ENCODE measurements around the gene TES.

TES gene

GRCh38 chr7:116249969-116250553 lies 39.7 kb downstream of the TES start:
- no peak for DNase-seq

- DNase-seq: no peak
Measured at GRCh38 chr7:116251675-116252074, 41.3 kb downstream of the TES start.

GRCh38 chr7:116252249-116252648 lies 41.9 kb downstream of the TES start:
- DNase-seq: no peak

GRCh38 chr7:116257156-116257555 lies 46.8 kb downstream of the TES start:
- DNase-seq: no peak

- DNase-seq: peak in 1 of 2 experiments; percentile 19
Measured at GRCh38 chr7:116258734-116259133, 48.4 kb downstream of the TES start.

- DNase-seq: no peak
Measured at GRCh38 chr7:116259156-116259870, 49.0 kb downstream of the TES start.

GRCh38 chr7:116259871-116260440 lies 49.6 kb downstream of the TES start:
- DNase-seq: no peak

- no peak for DNase-seq
Measured at GRCh38 chr7:116261904-116262303, 51.6 kb downstream of the TES start.

- no peak for DNase-seq
Measured at GRCh38 chr7:116265881-116266280, 55.5 kb downstream of the TES start.

GRCh38 chr7:116269466-116269865 lies 59.1 kb downstream of the TES start:
- no peak for DNase-seq

- no peak for DNase-seq
Measured at GRCh38 chr7:116271161-116271913, 61.0 kb downstream of the TES start.

GRCh38 chr7:116271963-116272886 lies 61.9 kb downstream of the TES start:
- no peak for DNase-seq

- DNase-seq: no peak
Measured at GRCh38 chr7:116273283-116273917, 63.1 kb downstream of the TES start.

GRCh38 chr7:116273918-116274301 lies 63.6 kb downstream of the TES start:
- DNase-seq: no peak

- DNase-seq: no peak
Measured at GRCh38 chr7:116277070-116277469, 66.7 kb downstream of the TES start.

GRCh38 chr7:116279217-116279616 lies 68.9 kb downstream of the TES start:
- DNase-seq: no peak

- no peak for DNase-seq
Measured at GRCh38 chr7:116280803-116281202, 70.5 kb downstream of the TES start.

GRCh38 chr7:116283595-116284204 lies 73.4 kb downstream of the TES start:
- DNase-seq: no peak

- no peak for DNase-seq
Measured at GRCh38 chr7:116284390-116284789, 74.1 kb downstream of the TES start.

- DNase-seq: no peak
Measured at GRCh38 chr7:116285252-116285651, 74.9 kb downstream of the TES start.

- DNase-seq: no peak
Measured at GRCh38 chr7:116290740-116291139, 80.4 kb downstream of the TES start.

- no peak for DNase-seq
Measured at GRCh38 chr7:116291937-116292336, 81.6 kb downstream of the TES start.
